Kidney epithelial cell (primary cell): ENCODE data around the gene DDAH2. TPM values are rescaled to one million over a fixed set of nuclear protein-coding genes. Genes with fewer than 3 reads are reported as not detected.

Experiments used
- DNase-seq: peaks from one replicate; pipeline ENCODE4 v3.0.0-alpha.2; 2010; ENCODE audit warnings: low read depth
- H3K27me3 ChIP-seq: 2 replicates; pipeline ENCODE4 v1.6.0; 2011; ENCODE audit warnings: low read length; ENCODE audit not compliant: control insufficient read depth, insufficient read depth
- H3K36me3 ChIP-seq: 2 replicates; pipeline ENCODE4 v1.5.1; 2011; ENCODE audit warnings: low read length; ENCODE audit not compliant: control insufficient read depth, insufficient read depth
- H3K4me3 ChIP-seq: 2 replicates; pipeline ENCODE4 v1.5.1; 2011; ENCODE audit warnings: low read depth, mild to moderate bottlenecking, control low read depth, low read length
- CTCF ChIP-seq: IDR thresholded peaks from 2 replicates; pipeline ENCODE4 v1.5.1; 2011; ENCODE audit warnings: mild to moderate bottlenecking, moderate library complexity, low read length, control low read depth, inconsistent platforms; ENCODE audit not compliant: insufficient read depth, poor library complexity, severe bottlenecking
- total RNA-seq: library from RNA; depleted of rRNA; stranded (reverse); fragments of >200 nt; gene quantifications from 2 replicates; pipeline ENCODE4 v1.2.3, GENCODE V29; 2015

Gene DDAH2
- total RNA-seq, 1 donor from 2014 or later = 106 TPM

GRCh38 chr6:31752739-31753319 is 23.7 kb upstream of the DDAH2 start:
- no peak for DNase-seq
- no peak overlapping the region for H3K4me3 ChIP-seq
- no peaks in the 10 kb centered on the region for H3K27me3 ChIP-seq
- no peak for TF ChIP-seq CTCF
- no peaks in the 10 kb centered on the region for H3K36me3 ChIP-seq

- no peak for DNase-seq
- H3K36me3 ChIP-seq = no peaks in the 10 kb centered on the region
- no peak for TF ChIP-seq CTCF
- H3K27me3 ChIP-seq = no peaks in the 10 kb centered on the region
- no peak overlapping the region for H3K4me3 ChIP-seq
Observed at GRCh38 chr6:31750411-31751022, 21.4 kb upstream of the DDAH2 start.

- Histone ChIP-seq H3K4me3 (no peak overlapping the region), H3K36me3 (no peaks in the 10 kb centered on the region), H3K27me3 (no peaks in the 10 kb centered on the region)
- no peak for DNase-seq
- TF ChIP-seq CTCF = no peak
Observed at GRCh38 chr6:31749301-31750036, 20.4 kb upstream of the DDAH2 start.

- Histone ChIP-seq H3K27me3 (no peaks in the 10 kb centered on the region), H3K4me3 (no peak overlapping the region), H3K36me3 (peaks cover 2% of the 10 kb centered on the region)
- no peak for DNase-seq
- no peak for TF ChIP-seq CTCF
Observed at GRCh38 chr6:31744422-31744821, 15.3 kb upstream of the DDAH2 start.

- H3K27me3 ChIP-seq = no peaks in the 10 kb centered on the region
- no peak for DNase-seq
- peaks cover 2% of the 10 kb centered on the region for H3K36me3 ChIP-seq
- H3K4me3 ChIP-seq = no peak overlapping the region
- no peak for TF ChIP-seq CTCF
Observed at GRCh38 chr6:31742894-31743293, 13.8 kb upstream of the DDAH2 start.
